ENCODE results near the gene SBDS.

GRCh38 chr7:66961096-66961495 lies 34.3 kb downstream of the SBDS start:
- TF ChIP-seq CTCF (IDR thresholded peaks at IDR 0.05), result no peak
- TF ChIP-seq EZH2 (IDR thresholded peaks at IDR 0.05; ENCODE audit: borderline replicate concordance, insufficient read depth, low read depth, low read length, poor library complexity, severe bottlenecking), result no peak
